Measurements from ENCODE around the gene FBLIM1. TPM values are rescaled to one million over a fixed set of nuclear protein-coding genes. Genes with fewer than 3 reads are reported as not detected.
A peak's percentile ranks its signal among the peaks of the same experiment; 100 is the strongest.

The FBLIM1 gene
- total and polyA plus RNA-seq, 2 experiments from 2014 or later, result 91.6 to 186 TPM

GRCh38 chr1:15732686-15733081, 25.9 kb upstream of the FBLIM1 start:
- Histone ChIP-seq H3K4me1 (ENCODE audit: low read depth) (no peaks in the 10 kb centered on the region), H3K27ac (no peak overlapping the region), H3K4me3 (no peak overlapping the region), H3K36me3 (peaks cover 47% of the 10 kb centered on the region), H3K27me3 (no peaks in the 10 kb centered on the region), H3K9me3 (ENCODE audit: low read depth) (no peaks in the 10 kb centered on the region)
- no peak for TF ChIP-seq CTCF (IDR thresholded peaks at IDR 0.05; ENCODE audit: low read depth, low read length)
- no peak for DNase-seq (ENCODE audit: low read depth in 1 of 2, low spot score in 1 of 2)

GRCh38 chr1:15733218-15733725, 25.3 kb upstream of the FBLIM1 start:
- no peak overlapping the region for H3K4me3 ChIP-seq
- no peaks in the 10 kb centered on the region for H3K4me1 ChIP-seq (ENCODE audit: low read depth)
- H3K36me3 ChIP-seq, result peaks cover 41% of the 10 kb centered on the region
- no peak for DNase-seq (ENCODE audit: low read depth in 1 of 2, low spot score in 1 of 2)
- no peaks in the 10 kb centered on the region for H3K9me3 ChIP-seq (ENCODE audit: low read depth)
- no peak overlapping the region for H3K27ac ChIP-seq
- TF ChIP-seq CTCF (IDR thresholded peaks at IDR 0.05; ENCODE audit: low read depth, low read length), result no peak
- H3K27me3 ChIP-seq, result no peaks in the 10 kb centered on the region

GRCh38 chr1:15733726-15734226, 24.8 kb upstream of the FBLIM1 start:
- no peak for TF ChIP-seq CTCF (IDR thresholded peaks at IDR 0.05; ENCODE audit: low read depth, low read length)
- H3K27me3 ChIP-seq, result no peaks in the 10 kb centered on the region
- H3K27ac ChIP-seq, result no peak overlapping the region

GRCh38 chr1:15734296-15734695, 24.3 kb upstream of the FBLIM1 start:
- H3K36me3 ChIP-seq, result peaks cover 34% of the 10 kb centered on the region
- DNase-seq (ENCODE audit: low read depth in 1 of 2, low spot score in 1 of 2), result no peak
- TF ChIP-seq CTCF (IDR thresholded peaks at IDR 0.05; ENCODE audit: low read depth, low read length), result no peak
- H3K27ac ChIP-seq, result no peak overlapping the region
- H3K4me3 ChIP-seq, result no peak overlapping the region
- H3K4me1 ChIP-seq (ENCODE audit: low read depth), result no peaks in the 10 kb centered on the region
- no peaks in the 10 kb centered on the region for H3K9me3 ChIP-seq (ENCODE audit: low read depth)
- H3K27me3 ChIP-seq, result no peaks in the 10 kb centered on the region

More at GRCh38 chr1:15733726-15734226, 24.8 kb upstream of the FBLIM1 start:
- H3K4me1 ChIP-seq (ENCODE audit: low read depth), result no peaks in the 10 kb centered on the region
- no peak overlapping the region for H3K4me3 ChIP-seq
- no peak for DNase-seq (ENCODE audit: low read depth in 1 of 2, low spot score in 1 of 2)
- H3K36me3 ChIP-seq, result peaks cover 38% of the 10 kb centered on the region
- H3K9me3 ChIP-seq (ENCODE audit: low read depth), result no peaks in the 10 kb centered on the region

GRCh38 chr1:15734901-15735300, 23.7 kb upstream of the FBLIM1 start:
- Histone ChIP-seq H3K4me1 (ENCODE audit: low read depth) (no peaks in the 10 kb centered on the region), H3K27me3 (no peaks in the 10 kb centered on the region), H3K27ac (peak overlapping the region; percentile 54), H3K36me3 (peaks cover 31% of the 10 kb centered on the region), H3K4me3 (no peak overlapping the region), H3K9me3 (ENCODE audit: low read depth) (no peaks in the 10 kb centered on the region)
- no peak for TF ChIP-seq CTCF (IDR thresholded peaks at IDR 0.05; ENCODE audit: low read depth, low read length)
- DNase-seq (ENCODE audit: low read depth in 1 of 2, low spot score in 1 of 2), result no peak

Data from cardiac muscle cell (in vitro differentiated cells and primary cell).